Activated T-cell treated with anti-CD3 and anti-CD28 coated beads, Interleukin-2, amount 50 U/mL, for 1 hour (primary cell): Measurements from ENCODE around the gene SOWAHC.
"Not testable (repeated sequence)": the region's sequence is repeated elsewhere in the genome, so short reads cannot be mapped to it uniquely, and the experiment has no call there.

Experiments used
- DNase-seq: peaks from one replicate; pipeline ENCODE4 v3.0.0-alpha.2; 2020

The SOWAHC gene

GRCh38 chr2:109615637-109616144, 1.5 kb downstream of the SOWAHC start:
- DNase-seq, result no peak

DNA sequence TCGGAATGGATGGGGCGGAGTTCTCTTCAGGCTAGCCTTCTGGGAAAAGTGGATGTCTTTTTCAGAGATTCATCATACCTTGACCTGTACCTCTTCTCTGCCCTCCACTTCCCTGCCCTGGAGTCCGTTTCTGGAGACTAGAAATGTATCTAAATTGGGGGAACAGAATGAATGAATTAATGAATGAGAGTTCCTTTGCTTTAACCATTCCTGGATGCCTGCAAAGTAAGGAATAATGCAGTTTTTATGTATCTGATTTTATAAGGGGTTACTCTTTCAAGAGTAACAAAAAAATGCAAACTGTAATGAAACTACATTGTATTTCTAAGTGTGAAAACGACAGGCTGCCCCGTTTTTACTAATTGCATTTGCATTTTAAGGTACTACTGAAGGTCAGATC, 2.0 kb downstream of the SOWAHC start:
- no peak for DNase-seq

GRCh38 chr2:109619032-109619615, 5.0 kb downstream of the SOWAHC start:
- no peak for DNase-seq

DNA sequence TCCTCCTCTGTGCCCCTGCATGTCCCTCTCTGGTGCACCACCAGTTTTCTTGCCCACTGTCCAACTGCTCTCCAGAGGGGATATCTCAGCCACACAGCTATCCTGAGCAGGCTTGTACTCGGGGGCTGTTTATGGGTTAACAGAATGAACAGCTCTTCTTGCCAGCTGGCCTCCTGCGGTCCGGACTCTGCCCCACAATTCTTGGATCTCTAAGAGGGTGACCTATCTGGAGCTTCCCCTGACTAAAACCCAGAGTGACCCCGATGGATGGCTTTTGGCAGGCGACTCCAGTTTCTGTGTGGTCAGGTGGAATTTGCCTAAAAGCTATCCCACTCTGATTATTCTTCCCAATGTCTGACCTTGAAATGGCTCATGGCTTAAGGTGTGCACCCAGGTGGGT, 9.1 kb downstream of the SOWAHC start:
- DNase-seq, result no peak

GRCh38 chr2:109623923-109624322, 9.8 kb downstream of the SOWAHC start:
- DNase-seq, result no peak

GRCh38 chr2:109624339-109624738, 10.2 kb downstream of the SOWAHC start:
- no peak for DNase-seq

- DNase-seq, result not testable (repeated sequence)
These were observed 14.2 kb downstream of the SOWAHC start for GRCh38 chr2:109628321-109628720.

DNA sequence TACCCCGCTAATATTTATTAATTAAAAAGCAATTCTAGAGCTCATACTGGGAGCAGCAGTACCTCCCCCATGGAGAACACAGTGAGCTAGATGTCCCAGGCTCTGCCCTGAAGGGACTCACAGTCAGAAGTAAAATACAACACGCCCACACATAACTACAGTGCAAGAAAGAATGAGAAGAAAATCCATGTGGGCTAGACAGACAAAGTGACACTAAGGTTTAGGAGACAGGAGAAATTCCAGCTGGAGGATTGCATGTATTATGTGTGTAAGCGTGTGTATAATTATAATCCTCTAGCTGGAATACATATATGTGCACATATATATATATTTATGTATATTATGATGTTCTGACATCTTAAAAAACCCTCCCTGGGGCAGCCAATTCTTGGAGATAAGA, 15.7 kb downstream of the SOWAHC start:
- DNase-seq, result no peak

- no peak for DNase-seq
These were observed 16.6 kb downstream of the SOWAHC start for GRCh38 chr2:109630441-109631430.

- DNase-seq, result no peak
These were observed 17.6 kb downstream of the SOWAHC start for GRCh38 chr2:109631741-109632140.

- DNase-seq, result no peak
These were observed 18.1 kb downstream of the SOWAHC start for GRCh38 chr2:109632158-109632789.

- no peak for DNase-seq
These were observed 19.3 kb downstream of the SOWAHC start for GRCh38 chr2:109633284-109633961.

GRCh38 chr2:109635426-109636304, 21.5 kb downstream of the SOWAHC start:
- no peak for DNase-seq

- no peak for DNase-seq
These were observed 22.2 kb downstream of the SOWAHC start for GRCh38 chr2:109636317-109636716.

DNA sequence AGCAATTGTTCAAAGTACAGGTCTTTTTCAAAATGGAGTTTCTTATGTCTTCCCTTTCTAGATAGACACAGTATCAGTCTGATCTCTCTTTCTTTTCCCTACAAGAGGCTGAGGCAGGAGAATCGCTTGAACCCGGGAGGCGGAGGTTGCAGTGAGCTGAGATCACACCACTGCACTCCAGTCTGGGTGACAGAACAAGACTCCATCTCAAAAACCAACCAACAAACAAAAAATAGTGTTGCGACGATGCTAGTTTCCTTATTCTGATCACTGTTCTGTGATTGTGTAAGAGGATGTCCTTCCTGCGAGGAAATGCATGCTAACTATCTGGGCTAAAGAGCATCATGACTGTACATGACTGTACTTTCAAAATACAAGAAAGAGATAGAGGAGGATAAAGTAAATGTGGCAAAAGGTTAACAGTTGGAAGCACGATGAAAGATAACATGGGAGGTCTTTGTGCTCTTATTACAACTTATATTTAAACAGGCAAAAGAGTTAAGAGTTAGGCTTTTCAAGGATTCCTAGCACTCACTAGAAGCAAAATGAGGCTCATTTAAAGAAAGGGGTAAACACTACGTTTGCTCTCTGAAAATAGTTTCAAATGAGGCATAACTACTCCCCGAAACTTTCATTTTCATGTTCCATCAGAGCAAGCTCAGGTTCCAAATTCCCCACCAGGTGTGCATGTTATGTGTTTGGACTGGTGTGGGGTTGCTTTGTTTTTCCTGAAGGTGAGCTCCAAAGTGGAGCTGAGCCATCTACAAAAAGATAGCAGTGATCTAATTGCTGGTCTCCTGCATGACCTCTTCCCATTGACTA, 23.8 kb downstream of the SOWAHC start:
- DNase-seq, result no peak

- DNase-seq, result no peak
These were observed 24.6 kb downstream of the SOWAHC start for GRCh38 chr2:109638795-109639194.

GRCh38 chr2:109640000-109640399, 25.8 kb downstream of the SOWAHC start:
- not testable (repeated sequence) for DNase-seq

DNA sequence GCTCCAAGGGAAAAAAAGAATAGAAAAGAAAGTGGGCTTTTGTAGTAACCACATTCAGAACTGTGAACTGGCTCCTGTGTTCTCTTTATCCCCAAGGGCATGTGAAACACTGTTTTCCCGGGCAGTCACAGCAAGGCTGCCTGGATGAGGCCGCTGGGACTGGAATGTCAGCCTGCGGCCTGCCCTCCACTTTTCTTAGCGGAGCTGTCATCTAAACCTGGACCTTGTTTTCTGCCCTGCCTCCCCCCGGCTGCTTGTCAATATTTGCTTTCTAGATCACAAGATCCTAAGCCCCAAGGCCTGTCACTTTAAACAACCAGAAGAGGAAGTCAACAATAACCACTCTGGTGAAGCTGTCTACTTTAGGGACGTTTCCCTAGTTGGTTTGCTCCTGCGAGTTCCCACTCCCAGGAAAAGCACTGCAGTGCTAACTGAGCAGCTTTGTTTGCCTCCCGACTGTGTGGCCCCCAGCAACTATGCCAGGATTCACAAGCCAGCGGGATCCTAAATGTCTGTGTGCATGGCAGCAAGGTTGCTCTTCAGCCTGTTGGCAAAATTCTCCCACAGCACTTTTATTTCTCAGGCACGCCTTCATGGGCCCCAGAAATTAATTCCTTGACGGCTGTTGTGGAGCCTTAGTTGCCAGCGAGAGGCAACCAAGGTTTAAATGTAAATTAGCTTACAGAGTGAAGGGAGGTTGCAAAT, 30.6 kb downstream of the SOWAHC start:
- no peak for DNase-seq

GRCh38 chr2:109645412-109646184, 31.4 kb downstream of the SOWAHC start:
- DNase-seq, result no peak

GRCh38 chr2:109646961-109647360, 32.8 kb downstream of the SOWAHC start:
- no peak for DNase-seq
